HG02852 (cell line): ENCODE data around the gene SP5.
"Not testable (repeated sequence)": the region's sequence is repeated elsewhere in the genome, so short reads cannot be mapped to it uniquely, and the experiment has no call there.

Experiments
- ATAC-seq: cut with Tn5 transposase; IDR thresholded peaks from one replicate; pipeline ENCODE4 v1.9.1; 2021; ENCODE audit warnings: mild to moderate bottlenecking, moderate library complexity; ENCODE audit not compliant: unreplicated experiment

Gene SP5

GRCh38 chr2:170737406-170737805, 22.3 kb downstream of the SP5 start:
- no peak for ATAC-seq

GRCh38 chr2:170737821-170738220, 22.7 kb downstream of the SP5 start:
- ATAC-seq, result no peak

DNA sequence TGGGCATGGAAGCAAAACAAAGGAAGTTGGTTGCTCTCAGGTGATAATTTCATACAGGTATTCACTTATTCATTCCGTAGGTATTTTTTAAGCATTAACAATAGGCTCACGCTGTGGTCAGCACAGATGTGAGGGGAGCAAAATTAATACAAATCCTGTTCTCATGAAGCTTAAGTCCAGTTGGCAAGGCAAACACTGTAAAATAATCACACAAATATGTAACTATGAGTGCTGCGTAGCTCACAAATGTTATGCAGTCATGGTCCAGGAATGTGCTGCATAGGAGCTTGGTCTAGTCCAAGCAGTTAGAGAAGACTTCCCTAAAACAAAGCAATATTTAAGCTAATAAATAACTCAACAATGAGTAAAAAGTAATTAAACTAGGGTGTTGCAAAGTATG, 23.9 kb downstream of the SP5 start:
- no peak for ATAC-seq

- no peak for ATAC-seq
Observed at GRCh38 chr2:170739507-170740046, 24.4 kb downstream of the SP5 start.

GRCh38 chr2:170740660-170741059, 25.5 kb downstream of the SP5 start:
- no peak for ATAC-seq

- ATAC-seq, result no peak
Observed at GRCh38 chr2:170742000-170742399, 26.9 kb downstream of the SP5 start.

DNA sequence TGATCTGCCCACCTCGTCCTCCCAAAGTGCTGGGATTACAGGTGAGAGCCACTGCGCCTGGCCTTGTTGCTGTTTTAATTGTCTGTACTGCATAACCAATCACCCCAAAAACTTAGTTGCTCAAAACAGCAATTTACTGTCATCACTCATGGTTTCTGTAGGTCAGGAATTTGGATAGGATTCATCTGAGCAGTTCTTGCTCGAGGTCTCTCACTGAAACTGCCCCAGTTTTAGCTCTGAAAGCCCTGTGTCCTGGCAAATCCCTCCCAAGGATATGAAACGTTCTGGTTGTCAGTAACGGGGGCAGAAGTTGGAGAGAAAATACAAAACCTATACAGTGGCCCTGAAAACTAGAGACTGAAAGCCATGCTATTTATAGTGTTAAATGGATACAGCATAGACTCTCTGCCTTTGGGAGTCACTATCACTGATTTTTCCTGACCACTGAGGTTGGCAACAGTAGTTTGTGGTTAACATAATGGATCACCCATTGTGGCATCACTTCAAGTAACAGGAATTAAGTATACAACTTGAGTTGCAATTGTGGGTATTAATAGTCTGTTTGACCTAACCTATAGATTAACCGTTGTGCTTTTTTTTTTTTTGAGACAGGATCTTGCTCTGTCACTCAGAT, 27.9 kb downstream of the SP5 start:
- no peak for ATAC-seq

DNA sequence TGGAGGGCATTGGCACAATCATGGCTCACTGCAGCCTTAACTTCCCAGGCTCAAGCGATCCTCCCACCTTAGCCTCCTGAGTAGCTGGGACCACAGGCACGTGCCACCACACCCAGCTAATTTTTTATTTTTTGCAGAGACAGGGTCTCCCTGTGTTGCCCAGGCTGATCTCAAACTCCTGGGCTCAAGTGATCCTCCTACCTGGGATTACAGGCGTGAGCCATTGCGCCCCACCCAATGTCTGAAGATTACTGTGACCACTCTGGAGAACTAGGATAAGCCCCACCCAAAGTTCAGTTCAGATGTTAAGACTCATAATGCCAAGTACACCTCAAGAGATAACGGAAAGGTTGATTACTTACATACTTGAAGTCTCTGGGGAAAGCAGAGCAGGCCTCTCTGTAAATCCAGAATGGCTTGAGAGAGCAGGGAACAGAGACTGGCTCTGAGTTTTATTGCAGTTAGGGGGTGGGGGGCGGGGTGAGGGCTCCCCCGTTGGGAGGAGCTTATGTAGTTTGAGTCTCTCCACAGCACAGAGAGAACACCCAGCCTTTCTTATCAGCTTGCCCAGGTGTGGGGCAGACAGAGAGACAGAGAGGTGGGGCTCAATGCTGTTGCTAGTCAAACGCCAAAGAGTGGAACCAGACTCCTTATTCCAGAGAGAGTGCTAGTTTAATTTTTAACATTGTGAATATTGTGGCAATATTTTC, 28.5 kb downstream of the SP5 start:
- ATAC-seq, result no peak

DNA sequence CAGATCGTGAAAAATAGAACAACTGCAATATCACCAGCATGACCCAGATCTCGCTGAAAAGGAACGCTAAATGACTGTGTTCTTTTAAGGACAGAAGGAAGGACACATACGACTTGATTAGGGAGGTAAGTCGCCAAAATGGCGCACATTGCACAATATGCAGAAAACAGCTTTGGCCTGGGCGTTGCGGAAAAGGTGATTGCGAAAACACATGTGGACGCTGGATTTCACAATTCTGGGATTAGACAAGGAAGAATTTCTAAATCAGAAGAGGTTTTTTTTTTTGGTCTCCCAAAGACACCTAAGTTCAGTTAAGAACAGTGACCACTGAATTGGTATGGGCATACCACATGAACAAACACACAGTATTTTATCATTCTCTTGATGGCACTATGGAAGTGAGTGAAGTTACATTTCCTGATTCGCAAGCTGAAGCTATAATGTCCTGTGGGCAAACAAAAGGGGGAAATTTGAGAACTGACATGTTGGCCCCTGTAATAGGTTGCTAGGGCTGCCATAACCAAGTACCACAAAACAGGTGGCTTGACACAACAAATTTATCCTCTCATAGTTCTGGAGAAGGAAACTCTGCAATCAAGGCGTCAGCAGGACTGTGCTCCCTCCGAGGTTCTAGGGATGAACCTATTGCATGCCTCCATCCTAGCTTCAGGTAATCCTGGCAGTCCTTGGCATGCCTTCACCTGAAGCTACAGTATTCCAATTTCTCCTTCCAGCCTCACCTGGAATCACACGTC, 29.3 kb downstream of the SP5 start:
- ATAC-seq, result no peak

DNA sequence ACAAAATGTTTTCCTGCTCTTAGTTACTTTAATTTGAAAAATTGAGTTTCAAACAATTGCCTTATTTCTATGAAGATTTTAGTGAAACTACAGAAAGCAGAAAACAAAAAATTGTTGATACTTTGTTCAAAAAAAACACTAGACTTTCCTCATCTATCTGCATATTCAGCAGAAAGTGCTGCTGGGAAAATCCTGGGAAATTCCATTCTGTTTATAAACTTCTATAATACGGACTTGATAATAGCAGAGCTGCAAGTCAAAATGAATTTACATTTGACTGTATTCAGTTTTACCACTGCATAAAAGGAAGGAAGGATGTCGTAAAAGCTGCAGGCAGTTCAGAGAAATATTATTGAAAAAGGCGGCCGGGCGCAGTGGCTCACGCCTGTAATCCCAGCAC, 30.2 kb downstream of the SP5 start:
- ATAC-seq, result no peak

DNA sequence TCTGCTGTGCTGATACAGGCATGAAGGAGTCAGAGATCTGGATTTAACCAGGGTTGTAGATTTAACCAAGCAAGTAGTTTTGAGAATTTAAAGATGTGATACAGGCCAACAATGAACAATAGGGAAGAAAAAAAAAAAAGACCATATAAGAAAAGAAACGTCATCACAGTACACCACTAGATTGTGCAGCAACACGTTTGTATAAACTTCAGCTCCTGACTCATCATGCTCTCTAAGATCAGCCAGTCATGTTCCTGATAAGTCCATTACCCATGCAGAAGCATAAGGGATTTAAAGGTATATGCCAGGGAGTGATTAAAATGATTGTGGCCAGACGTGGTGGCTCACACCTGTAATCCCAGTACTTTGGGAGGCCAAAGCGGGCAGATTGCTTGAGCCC, 32.8 kb downstream of the SP5 start:
- ATAC-seq, result no peak

DNA sequence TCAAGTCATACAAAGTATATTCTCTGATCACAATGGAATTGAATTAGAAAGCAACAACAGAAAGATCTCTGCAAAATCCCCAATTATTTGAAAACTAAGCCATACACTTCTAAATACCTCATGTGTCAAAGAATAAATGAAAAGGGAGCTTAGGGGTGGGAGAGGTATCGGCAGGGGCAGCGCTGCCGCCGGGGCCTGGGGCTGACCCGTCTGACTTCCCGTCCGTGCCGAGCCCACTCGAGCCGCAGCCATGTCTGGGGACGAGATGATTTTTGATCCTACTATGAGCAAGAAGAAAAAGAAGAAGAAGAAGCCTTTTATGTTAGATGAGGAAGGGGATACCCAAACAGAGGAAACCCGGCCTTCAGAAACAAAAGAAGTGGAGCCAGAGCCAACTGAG, 36.4 kb downstream of the SP5 start:
- not testable (repeated sequence) for ATAC-seq

- ATAC-seq, result no peak
Observed at GRCh38 chr2:170761572-170761971, 46.4 kb downstream of the SP5 start.

DNA sequence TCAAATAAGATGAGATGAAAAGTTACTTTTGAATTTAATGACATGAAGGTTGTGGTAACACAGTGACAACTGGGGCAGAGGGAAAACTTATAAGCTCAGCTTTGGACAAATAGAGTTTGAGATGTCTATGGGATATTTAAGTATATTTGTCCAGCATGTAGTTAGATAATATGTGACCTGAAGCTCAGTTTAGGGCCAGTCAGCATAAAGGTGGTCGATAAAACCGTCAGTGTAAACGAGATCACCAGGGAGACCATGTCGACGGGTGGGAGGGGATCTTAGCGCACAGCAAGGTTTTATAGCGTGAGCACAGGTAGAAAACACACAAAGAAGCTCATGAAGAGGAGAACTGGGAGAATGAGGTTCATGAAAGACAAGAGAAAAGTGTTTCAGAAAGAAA, 47.6 kb downstream of the SP5 start:
- ATAC-seq, result no peak

DNA sequence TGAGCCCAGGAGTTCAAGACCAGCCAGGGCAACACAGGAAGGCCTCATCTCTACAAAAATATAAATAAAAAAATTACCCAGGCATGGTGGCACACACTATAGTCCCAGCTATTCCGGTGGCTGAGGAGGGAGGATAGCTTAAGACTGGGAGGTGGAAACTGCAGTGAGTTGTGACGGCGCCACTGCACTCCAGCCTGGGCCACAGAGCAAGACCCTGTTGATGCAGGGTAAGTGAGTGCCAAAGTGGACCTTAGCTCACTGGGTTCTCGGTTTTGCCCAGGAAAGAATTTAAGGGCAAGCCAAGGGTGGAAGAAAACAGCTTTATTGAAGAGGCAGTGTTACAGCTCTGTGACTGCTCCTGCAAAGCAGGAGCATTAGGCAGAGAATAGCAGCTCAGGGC, 48.1 kb downstream of the SP5 start:
- ATAC-seq, result no peak

DNA sequence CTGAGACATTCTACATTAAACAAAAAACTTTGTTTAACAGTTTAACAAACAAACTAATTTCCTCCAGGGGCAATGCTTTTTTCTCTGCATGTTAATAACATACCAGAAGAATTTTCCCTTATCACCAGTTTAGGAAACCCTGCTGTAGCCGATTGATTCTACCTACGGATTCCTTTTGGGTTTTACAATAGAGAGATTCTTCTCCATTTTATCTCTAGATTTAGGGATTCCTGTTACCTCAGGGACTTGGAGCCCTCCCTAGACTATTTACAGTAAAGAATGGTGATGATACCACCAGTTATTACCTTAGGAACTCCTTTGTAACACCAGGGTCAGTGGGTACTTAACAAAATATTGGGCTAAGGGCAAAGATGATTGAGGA, 49.7 kb downstream of the SP5 start:
- no peak for ATAC-seq

DNA sequence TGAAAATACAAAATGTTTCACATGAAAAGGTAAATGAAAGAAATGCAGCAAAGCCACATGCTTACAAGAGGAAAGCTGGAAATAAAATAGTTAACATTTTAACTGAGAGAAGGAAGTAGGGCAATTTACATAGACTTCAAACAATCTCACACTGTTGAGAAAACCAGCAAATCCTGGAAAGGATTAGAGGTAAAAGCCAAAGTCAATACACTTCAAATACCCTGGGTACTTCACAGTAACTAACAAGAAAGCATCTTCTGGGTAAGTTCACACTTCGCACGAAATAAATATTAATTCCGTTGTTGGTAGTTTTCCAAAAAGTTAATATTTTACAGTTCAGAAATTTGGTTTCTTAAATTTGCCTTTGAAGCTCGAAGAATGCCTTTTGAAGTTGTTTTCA, 51.6 kb downstream of the SP5 start:
- ATAC-seq, result no peak
